GM12878 (cell line): Measurements from ENCODE around the gene CHRDL1. TPM values are rescaled to one million over a fixed set of nuclear protein-coding genes. Genes with fewer than 3 reads are reported as not detected.

ENCODE experiments used
- polyA plus RNA-seq, 11 experiments: library from polyadenylated mRNA; depleted of rRNA in 4 of 11; unstranded in 6 of 11; stranded (reverse) in 5 of 11; fragments of >200 nt; fragmentation: Nextera tagmentation in 4 of 11; fragmentation: Illumina TruSeq in 1 of 11; extraction: Ambion mirVana in 4 of 11; extraction: Trizol in 1 of 11; gene quantifications; 1 replicate in 1 of 11; 2 replicates in 10 of 11; pipeline versions ENCODE4 v1.2.1 to v1.2.3, GENCODE V29; 2011 to 2016; ENCODE audit warnings: inconsistent platforms in 2 of 11, missing spikeins in 2 of 11, low read depth in 1 of 11
- total RNA-seq, 4 experiments: library from RNA; depleted of rRNA in 3 of 4; stranded (reverse); fragments of >200 nt in 3 of 4; fragmentation: Illumina TruSeq in 1 of 4; extraction: Trizol in 1 of 4; gene quantifications; 2 replicates each; pipeline versions ENCODE4 v1.2.1 to v1.2.3, GENCODE V29; 2013 to 2021
- TF ChIP-seq, protein P1 (sequence below): IDR thresholded peaks from 2 replicates; pipeline ENCODE4 v1.6.1; 2012; ENCODE audit warnings: low read length, inconsistent platforms

Gene CHRDL1
- total and polyA plus RNA-seq, 10 of the 15 experiments (the other 5 are each of a cell fraction or from before 2014, with no cell fraction given), result 0.05 to 0.47 (median 0.25) TPM

GRCh38 chrX:110646386-110646785 is 149.2 kb downstream of the CHRDL1 start (continued):
- TF ChIP-seq, protein P1, sequence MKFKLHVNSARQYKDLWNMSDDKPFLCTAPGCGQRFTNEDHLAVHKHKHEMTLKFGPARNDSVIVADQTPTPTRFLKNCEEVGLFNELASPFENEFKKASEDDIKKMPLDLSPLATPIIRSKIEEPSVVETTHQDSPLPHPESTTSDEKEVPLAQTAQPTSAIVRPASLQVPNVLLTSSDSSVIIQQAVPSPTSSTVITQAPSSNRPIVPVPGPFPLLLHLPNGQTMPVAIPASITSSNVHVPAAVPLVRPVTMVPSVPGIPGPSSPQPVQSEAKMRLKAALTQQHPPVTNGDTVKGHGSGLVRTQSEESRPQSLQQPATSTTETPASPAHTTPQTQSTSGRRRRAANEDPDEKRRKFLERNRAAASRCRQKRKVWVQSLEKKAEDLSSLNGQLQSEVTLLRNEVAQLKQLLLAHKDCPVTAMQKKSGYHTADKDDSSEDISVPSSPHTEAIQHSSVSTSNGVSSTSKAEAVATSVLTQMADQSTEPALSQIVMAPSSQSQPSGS, result no peak
